CD4-positive, alpha-beta T cell treated with Interleukin-15 for 4 hours (primary cell): Measurements from ENCODE around the gene HIPK3.
"Not testable (repeated sequence)": the region's sequence is repeated elsewhere in the genome, so short reads cannot be mapped to it uniquely, and the experiment has no call there.

Experiments
- DNase-seq: peaks from one replicate; pipeline ENCODE4 v3.0.0-alpha.2; 2020; ENCODE audit warnings: low spot score

The HIPK3 gene

DNA sequence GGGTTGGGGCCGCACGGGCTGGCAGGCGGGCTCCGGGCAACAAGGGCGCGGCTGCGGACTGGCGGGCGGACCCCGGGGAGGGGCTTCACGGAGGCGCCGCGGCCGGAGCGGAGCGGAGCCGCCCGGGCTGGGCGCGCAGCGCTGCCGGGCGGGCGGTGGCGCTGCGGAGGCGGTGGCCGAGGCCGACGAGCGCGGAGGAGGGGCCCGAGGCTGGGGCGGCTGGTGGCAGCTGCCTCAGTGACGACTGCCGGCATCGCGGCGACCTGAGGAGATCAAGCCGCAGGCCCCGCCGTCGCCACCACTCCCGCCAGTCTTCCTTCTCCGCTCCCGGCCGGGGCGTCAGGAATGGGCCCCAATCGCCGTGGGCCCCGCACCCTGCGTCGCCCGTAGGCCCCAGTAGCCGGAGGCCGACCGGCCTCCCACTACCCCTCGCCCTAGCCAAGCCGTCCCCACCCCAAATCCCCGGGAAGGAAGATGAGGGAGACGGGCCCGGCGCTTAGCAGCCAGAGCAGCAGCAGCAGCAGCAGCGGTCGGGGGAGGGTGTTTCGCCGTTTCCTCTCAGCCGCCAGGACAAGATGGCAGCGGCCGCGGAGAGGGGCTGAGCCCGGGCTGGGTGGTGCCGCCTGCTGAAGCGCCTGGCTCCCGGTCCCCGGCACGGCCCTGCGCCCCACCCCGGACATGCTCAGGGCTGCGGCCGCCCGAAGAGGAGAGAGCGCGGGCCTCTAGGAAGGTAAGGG, at the start of gene HIPK3:
TSS of gene HIPK3 (plus strand) at position 222 of the 737 bp plus-strand sequence.
- DNase-seq: peak; percentile 74

DNA sequence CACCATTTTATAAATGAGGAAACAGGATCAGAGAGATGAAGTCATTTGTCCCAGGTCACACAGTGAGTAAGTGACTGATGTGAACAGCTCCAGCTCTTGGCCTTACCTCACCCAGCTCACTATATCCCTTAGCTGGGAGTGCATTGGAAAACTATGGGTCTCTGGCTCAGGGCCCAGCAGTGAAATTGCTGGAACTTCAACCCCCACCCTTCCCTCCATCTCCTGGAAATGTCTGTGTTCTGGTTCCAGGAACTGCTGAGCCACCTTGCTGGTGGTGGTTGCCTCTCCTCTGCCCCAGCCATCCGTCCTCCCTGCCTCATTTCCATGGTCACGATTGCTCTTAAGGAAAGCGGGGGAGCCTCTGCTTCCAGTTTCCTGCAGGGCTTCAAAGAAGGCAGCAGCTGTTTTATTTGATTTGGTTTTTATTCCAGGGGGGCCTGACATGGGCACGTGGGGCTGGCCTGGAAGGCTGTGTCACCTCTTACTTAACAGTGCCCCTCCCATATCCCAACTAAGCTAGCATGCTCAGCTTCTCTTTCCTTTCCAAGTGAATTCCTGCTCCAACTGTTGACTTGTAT, 49.7 kb upstream of the HIPK3 start:
- no peak for DNase-seq

DNA sequence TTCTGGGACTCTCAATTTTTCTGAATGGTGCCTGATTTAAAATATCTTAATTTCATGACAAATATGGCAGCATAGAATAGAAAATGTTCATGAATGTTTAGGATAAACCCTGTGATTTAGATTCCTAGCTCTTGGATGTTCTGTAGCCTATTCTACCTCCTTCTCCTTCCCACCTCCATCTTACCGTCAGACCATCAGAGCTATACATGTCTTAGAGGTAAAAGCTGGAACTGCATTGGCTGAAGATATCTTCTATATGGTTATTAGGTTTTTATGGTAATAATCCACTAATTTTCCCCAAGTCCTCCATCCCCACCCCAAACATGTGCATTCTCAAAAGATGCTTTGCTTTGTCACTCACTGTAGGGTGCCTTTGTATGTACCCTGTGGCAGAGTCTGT, 49.0 kb upstream of the HIPK3 start:
- no peak for DNase-seq

DNA sequence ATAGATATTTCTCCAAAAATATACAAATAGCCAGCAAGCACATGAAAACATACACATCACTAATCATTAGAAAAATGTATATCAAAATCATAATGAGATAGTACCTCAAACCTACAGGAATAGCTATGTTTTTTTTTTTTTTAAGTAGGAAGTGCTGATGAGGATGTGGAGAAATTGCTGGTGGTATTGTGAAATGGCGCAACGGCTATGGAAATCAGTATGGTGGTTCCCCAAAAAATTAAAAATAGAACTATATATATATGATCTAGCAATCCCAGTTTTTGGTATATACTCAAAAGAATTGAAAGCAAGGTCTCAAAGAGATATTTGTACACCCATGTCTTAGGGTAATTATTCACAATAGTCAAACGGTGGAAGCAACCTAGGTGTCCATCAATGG, 46.0 kb upstream of the HIPK3 start:
- DNase-seq: no peak

DNA sequence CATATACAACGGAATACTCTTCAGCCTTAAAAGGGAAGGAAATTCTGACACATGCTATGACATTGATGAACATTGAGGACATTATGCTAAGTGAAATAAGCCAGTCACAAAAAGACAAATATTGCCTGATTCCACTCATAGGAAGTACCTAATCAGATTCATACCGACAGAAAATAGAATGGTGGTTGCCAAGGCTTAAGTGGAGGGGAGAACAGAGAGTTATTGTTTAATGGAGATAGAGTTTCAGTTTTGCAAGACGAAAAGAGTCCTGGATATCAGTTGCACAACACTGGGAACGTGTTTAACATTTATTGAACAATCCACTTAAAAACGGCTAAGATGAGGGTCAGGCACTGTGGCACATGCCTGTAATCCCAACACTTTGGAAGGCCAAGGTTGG, 45.6 kb upstream of the HIPK3 start:
- DNase-seq: no peak

DNA sequence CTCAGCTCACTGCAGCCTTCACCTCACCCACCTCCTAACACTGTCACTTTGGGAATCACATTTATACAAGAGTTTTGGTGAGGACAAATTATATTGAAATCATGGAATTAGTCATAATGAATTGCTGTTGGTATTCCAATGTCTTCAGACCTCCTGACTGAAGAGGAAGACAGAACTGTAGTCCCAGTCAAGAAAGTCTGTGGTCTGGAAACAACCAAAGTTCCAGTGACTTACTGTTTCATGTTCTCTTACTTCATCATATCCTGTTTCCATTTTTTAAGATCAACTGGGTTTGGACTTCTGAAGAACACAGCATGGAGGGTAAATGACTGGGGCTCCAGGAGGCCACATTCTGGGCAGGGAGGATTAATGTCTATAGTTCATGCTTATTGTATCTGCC, 43.0 kb upstream of the HIPK3 start:
- no peak for DNase-seq

DNA sequence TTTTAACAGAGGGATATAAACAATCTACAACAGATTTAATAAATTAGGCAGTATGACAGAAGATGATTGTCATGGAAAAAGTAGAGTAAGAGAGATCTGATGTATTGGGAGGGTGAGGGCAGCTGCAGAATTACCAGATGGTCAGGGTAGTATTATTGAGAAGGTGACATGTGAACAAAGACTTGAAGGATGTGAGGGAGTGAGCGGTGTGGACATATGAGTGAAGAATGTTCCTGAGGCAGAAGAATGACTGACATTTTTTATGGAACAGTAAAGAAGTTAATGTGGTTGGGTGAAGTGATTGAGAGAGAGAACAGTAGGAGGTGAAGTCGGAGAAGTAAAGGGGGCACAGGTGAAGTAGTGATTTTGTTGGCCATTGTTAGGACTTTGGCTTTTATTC, 42.4 kb upstream of the HIPK3 start:
- DNase-seq: no peak

DNA sequence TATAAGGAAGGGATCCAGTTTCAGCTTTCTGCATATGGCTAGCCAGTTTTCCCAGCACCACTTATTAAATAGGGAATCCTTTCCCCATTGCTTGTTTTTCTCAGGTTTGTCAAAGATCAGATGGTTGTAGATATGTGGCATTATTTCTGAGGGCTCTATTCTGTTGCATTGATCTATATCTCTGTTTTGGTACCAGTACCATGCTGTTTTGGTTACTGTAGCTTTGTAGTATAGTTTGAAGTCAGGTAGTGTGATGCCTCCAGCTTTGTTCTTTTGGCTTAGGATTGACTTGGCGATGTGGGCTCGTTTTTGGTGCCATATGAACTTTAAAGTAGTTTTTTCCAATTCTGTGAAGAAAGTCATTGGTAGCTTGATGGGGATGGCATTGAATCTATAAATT, 40.5 kb upstream of the HIPK3 start:
- not testable (repeated sequence) for DNase-seq

DNA sequence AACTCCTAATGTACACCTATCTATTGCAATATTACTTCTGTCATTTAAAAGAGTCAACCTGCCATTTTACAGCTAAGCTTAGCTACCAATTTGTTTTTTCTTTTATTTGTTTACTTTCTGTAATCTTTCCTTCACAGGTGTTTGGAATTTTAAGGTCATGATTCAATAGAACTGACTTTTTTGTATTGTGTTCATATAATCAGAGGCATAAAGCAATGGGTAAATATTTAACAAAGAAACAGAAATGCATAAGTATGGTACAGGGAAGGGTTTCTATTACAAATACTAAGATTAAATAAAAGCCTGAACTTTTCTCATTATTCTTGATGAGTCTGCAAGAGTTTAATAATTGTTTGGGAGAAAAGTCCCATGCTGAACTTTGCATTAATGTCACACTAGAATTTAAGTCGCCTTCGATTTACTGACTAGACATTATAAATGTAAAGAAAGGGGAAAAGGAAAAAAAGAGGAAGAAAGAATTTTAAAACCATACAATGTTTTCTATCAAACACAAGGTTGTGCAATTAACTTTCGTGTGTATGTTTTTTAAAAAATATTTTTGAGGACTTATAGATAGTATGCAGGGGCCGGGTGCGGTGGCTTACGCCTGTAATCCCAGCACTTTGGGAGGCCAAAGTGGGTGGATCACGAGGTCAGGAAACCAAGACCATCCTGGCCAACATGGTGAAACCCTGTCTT, 35.0 kb upstream of the HIPK3 start:
- DNase-seq: no peak

DNA sequence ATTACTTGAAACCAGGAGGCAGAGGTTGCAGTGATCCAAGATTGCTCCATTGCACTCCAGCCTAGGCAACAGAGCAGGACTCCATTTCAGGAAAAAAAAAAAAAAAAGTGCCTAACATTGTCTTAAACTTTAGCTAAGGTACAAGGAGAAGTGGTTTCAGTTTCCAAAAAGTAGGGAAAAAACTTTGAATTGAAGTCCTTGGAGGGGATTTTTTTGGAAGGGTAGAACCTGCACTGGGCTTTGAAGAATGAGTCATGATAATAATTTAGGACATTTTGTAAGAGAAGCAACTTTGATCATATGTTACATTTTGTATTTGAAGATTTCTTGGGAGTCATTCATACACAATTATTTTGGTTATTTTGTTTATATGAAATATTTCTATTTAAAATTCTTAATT, 31.8 kb upstream of the HIPK3 start:
- DNase-seq: no peak

DNA sequence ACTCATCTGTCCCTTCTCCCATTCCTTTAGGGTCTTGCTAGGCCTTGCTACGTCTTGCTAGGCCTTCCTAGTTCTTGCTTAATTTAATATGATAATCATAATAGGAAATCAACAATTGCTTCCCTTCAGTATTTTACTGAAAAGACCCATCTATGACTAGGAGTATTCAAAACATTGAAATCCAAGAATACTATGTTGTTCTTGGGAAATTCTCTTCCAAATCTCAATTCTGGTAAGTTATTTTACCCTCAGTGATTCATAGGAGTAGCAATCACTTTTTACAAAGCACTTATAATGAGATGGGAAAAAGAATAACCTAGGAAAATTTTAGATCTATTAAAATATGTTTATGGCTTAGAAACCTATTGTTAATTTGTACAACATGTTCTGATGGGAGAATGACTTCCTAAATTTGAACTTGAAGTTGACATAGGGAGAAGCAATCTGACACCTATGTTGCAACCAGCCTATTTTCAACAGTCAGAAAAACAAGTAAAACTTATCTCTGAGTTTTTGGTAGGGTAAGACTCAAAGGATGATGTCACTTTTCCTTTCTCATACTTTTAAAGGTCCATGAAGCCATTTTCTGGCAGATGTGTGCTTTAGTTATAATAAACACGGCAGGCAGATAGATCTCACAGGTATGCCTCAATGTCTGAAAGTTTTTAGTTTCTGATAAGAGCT, 29.5 kb upstream of the HIPK3 start:
- DNase-seq: no peak

DNA sequence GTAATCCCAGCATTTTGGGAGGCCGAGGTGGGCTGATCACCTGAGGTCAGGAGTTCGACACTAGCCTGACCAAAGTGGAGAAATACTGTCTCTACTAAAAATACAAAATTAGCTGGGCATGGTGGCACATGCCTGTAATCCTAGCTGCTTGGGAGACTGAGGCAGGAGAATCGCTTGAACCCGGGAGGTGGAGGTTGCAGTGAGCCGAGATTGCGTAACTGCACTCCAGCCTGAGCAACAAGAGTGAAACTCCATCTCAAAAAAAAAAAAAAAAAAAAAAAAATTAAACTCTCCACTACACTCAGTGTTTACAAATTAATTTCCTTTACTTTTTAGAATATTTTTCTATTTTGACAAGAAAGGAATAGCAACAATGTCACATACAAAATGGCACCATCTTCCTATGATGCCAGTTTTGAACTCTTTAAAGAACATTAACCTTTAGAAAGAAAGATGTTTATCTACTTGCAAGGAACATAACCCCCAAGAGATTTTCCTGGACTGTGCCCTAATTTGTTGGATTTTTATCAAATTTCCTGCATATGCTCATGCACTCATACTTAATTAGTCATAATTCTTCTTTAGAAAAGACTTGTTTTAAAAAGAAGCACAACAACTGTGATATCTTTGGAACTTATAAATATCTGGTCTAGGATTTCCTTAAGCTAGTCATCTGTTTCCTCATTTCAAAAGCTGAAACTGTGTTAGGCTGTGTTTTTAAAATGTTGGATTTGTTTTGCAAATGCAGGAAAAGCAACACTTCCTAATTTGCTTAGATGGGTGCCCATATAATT, 22.6 kb upstream of the HIPK3 start:
- DNase-seq: no peak

DNA sequence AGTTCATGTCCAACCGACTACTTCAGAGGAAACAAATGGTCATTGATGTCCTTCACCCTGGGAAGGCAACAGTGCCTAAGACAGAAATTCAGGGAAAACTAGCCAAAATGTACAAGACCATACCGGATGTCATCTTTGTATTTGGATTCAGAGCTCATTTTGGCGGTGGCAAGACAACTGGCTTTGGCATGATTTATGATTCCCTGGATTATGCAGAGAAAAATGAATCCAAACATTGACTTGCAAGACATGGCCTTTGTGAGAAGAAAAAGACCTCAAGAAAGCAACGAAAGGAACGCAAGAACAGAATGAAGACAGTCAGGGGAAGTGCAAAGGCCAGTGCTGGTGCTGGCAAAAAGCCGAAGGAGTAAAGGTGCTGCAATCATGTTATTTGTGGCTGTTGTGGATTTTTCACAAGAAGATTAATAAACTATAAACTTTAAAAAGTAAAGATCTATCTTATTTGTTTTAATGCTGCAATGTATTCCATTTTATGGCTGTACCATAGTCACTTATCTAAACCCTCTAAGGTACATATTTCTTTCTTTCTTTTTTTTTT, 20.1 kb upstream of the HIPK3 start:
- DNase-seq: no peak

DNA sequence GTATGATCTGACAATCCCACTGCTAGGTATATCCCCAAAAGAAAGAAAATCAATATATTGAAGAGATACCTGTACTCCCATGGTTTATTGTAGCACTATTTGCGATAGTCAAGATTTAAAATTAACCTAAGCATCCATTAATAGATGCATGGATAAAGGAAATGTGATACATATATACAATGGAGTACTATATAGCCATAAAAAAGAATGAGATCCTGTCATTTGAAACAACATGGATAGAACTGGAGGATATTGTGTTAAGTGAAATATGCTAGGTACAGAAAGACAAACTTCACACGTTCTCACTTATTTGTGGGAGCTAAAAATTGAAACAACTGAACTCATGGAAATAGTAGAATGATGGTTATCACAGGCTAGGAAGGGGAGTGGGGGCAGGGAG, 14.6 kb upstream of the HIPK3 start:
- no peak for DNase-seq

DNA sequence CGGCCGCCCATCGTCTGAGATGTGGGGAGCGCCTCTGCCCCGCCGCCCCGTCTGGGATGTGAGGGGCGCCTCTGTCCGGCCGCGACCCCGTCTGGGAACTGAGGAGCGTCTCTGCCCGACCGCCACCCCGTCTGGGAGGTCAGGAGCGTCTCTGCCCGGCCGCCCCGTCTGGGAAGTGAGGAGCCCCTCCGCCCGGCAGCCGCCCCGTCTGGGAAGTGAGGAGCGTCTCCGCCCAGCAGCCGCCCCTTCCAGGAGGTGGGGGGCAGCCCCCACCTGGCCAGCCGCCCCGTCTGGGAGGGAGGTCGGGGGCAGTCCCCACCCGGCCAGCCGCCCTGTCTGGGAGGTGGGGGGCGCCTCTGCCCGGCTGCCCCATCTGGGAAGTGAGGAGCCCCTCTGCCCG, 13.5 kb upstream of the HIPK3 start:
- not testable (repeated sequence) for DNase-seq

DNA sequence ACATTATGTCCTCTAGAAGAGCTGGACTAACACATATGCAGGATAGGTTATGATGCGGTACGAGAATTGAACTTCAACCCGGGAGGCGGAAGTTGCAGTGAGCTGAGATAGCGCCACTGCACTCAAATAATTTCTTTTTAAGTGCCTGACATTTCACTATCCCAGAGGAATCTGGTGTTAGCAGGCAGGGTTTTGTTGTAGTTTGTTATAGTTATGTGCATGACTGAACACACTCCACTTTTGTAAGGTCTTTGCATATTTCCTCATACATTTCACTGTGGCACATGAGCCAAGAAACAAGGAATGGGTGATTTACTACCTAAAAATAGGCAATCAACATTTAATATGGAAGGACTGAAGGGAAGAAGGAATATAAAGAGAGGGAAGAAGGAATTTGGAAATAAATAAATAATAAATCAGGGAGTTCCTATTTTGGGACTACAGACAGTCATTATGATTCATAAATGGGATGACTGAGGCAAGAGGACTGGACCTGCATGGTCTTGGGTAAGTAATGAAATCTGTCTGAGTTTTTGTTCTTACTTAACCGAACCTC, 8.7 kb upstream of the HIPK3 start:
- DNase-seq: no peak

DNA sequence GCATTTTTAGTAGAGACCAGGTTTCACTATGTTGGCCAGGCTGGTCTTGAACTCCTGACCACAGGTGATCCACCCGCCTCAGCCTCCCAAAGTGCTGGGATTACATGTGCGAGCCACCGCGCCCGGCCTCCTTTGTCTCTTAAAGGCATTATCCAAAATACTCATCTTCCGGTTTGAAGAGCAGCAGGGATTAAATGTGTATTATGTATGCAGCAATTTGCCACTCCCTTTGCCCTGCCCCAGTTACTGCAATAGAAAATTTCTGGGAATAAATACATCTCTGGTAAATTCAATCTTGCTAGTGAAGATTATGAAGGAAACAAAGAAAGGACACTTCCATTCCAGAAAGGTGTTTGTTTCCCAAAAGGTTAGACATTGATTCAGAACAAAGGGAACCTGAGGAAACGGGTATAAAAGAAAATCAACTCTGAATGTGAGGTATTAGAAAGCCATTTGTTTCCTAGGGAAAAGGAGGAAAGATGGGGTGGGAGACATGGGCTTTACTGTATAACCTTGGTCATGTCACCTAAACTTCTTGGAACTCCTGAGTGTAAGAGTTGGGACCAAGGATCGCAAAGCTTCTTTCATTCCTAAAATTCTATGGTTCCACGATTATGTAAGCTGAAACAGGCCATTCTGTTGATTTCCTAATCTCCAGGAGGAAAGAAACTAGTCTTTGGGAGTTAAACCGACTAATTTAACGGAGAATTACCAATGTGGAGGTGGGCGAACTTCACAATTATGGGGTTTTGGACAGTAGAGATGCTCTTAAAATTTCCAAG, 959 bp upstream of the HIPK3 start:
- no peak for DNase-seq

DNA sequence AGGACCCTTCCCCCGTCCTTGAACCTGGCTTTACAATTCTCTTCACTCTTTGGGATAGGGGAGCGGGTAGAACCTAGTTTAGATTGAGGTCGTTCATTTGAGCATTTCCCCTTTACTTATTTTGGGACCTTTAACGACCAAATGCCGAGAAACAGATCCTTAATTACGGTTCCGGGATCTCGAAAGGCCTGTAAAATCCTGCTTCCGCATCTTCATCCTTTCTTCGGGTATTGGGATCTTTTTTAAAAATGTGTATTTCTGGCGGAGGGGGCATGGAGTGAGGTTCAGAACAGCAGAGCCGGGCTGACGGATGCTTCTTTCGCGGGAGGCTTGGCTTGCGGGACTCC, 395 bp upstream of the HIPK3 start:
- DNase-seq: no peak

DNA sequence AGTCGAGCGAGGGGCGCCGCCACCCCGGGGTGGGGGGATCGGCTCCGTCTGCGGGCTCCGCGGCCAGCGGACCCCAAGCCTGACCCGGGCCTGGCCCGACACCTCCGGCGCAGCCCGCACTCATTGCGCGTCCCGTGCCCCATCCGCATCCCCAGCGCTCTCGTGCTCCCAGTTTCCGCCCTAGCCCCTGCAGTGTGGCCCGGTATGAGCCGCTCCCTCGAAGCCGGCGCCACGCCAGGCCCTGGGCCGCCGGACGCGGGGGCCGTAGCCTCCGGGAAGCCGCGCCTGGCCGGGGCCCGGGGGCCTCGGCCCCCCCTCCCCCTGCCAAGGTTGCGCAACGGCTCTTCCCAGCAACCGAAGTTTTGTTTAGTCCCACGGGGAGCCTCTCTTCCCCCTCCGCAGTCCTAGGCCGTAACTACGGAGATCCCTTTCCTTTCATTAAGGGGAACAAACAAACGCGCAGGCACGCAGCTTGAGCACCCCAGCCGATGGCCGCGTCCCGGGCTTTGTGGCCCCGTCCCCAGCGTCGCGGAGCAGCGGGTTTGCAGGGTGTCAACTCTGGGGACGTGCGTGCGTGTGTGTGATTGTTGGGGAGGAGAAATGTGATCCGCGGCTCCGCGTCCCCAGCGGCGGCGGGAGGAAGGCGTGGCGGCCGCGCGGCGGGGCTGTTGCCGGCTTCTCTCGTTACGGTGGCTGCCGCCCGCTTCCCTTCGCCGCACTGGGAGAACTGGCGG, 883 bp downstream of the HIPK3 start:
- DNase-seq: peak; percentile 70

DNA sequence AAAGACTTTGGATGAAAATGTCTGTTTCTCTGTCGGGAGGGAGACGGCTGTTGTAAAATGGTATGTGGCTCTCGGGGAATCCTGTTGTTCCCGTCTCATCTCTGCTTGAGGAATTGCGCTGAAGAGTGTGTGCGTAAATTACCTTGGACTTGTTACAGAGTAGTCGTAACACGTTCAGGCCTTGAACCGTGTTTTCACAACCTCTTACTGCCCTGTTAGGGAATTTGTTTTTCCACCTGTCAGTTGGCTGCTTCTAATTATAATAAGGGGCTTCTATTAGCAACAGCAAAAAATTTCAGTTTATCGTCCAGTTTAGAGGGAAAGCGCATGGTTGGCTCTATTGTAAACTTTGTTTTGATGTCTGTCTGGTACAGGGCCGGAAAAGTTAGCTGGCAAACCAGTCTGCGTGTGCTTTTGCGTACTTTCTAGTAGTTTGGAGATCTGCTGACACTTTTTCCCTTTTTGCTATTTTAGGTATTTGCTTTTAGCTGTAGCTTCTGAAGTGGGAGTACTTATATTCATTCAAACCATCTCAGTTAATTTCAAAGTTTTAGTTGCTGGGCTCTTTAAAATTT, 1.5 kb downstream of the HIPK3 start:
- no peak for DNase-seq
